ENCODE data around the gene VWCE.
"Not testable (repeated sequence)": the region's sequence is repeated elsewhere in the genome, so short reads cannot be mapped to it uniquely, and the experiment has no call there.

GRCh38 chr11:61237130-61237529 is 58.0 kb downstream of the VWCE start:
- not testable (repeated sequence) for TF ChIP-seq POLR2A (IDR thresholded peaks at IDR 0.05; ENCODE audit: low read depth, low read length); TAF1 (IDR thresholded peaks at IDR 0.05; ENCODE audit: low read depth, low read length); POLR2AphosphoS5 (IDR thresholded peaks at IDR 0.05; ENCODE audit: low read depth, low read length); POU2F2 (IDR thresholded peaks at IDR 0.05; ENCODE audit: low read depth, low read length); SPI1 (IDR thresholded peaks at IDR 0.05; ENCODE audit: low read depth, low read length); PAX5 (IDR thresholded peaks at IDR 0.05; ENCODE audit: insufficient read depth, low read length, severe bottlenecking)
